Measurements from ENCODE around the gene GCLC. TPM values are rescaled to one million over a fixed set of nuclear protein-coding genes. Genes with fewer than 3 reads are reported as not detected.

GCLC gene
- total RNA-seq, 1 experiment from 2014 or later: 37.2 TPM

DNA sequence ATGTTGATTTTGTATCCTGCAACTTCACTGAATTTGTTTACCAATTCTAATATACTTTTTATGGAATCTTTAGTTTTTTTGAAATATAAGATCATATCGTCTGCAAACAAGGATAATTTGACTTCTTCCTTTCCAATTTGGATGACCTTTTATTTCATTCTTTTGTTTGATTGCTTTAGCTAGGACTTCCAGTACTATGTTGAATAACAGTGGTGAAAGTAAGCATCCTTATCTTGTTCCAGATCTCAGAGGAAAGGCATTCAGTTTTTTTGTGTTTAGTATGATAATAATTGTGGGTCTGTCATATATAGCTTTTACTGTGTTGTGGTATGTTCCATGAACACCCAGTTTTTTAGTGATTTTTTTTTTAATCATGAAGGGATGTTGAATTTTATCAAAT is 75.7 kb downstream of the GCLC start:
- ATAC-seq (no peak), DNase-seq (ENCODE audit: low read depth, low spot score) (no peak)
- in situ Hi-C loops (cut with HindIII; ENCODE audit: low pct_unique_long_range_greater_than_20kb, low sequenced_read_pairs): no loop called here
- no peak for TF ChIP-seq TCF7L2 (IDR thresholded peaks at IDR 0.05; ENCODE audit: low read depth, low read length)
- TF ChIP-seq POLR2AphosphoS5 (IDR thresholded peaks at IDR 0.05; ENCODE audit: low read depth, low read length): no peak
- TF ChIP-seq, protein P1, sequence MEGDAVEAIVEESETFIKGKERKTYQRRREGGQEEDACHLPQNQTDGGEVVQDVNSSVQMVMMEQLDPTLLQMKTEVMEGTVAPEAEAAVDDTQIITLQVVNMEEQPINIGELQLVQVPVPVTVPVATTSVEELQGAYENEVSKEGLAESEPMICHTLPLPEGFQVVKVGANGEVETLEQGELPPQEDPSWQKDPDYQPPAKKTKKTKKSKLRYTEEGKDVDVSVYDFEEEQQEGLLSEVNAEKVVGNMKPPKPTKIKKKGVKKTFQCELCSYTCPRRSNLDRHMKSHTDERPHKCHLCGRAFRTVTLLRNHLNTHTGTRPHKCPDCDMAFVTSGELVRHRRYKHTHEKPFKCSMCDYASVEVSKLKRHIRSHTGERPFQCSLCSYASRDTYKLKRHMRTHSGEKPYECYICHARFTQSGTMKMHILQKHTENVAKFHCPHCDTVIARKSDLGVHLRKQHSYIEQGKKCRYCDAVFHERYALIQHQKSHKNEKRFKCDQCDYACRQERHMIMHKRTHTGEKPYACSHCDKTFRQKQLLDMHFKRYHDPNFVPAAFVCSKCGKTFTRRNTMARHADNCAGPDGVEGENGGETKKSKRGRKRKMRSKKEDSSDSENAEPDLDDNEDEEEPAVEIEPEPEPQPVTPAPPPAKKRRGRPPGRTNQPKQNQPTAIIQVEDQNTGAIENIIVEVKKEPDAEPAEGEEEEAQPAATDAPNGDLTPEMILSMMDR (IDR thresholded peaks at IDR 0.05): no peak
- TF ChIP-seq SIN3A (IDR thresholded peaks at IDR 0.05; ENCODE audit: borderline replicate concordance, insufficient read depth, low read depth, low read length): no peak
- TF ChIP-seq, protein P2, sequence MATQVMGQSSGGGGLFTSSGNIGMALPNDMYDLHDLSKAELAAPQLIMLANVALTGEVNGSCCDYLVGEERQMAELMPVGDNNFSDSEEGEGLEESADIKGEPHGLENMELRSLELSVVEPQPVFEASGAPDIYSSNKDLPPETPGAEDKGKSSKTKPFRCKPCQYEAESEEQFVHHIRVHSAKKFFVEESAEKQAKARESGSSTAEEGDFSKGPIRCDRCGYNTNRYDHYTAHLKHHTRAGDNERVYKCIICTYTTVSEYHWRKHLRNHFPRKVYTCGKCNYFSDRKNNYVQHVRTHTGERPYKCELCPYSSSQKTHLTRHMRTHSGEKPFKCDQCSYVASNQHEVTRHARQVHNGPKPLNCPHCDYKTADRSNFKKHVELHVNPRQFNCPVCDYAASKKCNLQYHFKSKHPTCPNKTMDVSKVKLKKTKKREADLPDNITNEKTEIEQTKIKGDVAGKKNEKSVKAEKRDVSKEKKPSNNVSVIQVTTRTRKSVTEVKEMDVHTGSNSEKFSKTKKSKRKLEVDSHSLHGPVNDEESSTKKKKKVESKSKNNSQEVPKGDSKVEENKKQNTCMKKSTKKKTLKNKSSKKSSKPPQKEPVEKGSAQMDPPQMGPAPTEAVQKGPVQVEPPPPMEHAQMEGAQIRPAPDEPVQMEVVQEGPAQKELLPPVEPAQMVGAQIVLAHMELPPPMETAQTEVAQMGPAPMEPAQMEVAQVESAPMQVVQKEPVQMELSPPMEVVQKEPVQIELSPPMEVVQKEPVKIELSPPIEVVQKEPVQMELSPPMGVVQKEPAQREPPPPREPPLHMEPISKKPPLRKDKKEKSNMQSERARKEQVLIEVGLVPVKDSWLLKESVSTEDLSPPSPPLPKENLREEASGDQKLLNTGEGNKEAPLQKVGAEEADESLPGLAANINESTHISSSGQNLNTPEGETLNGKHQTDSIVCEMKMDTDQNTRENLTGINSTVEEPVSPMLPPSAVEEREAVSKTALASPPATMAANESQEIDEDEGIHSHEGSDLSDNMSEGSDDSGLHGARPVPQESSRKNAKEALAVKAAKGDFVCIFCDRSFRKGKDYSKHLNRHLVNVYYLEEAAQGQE (IDR thresholded peaks at IDR 0.05; ENCODE audit: insufficient read depth in 1 of 2, low read depth in 2 of 2, low read length in 1 of 2): no peak
- Histone ChIP-seq H3K27me3 (ENCODE audit: control insufficient read depth, insufficient read depth, low read length) (no peaks in the 10 kb centered on the region; the same call in 1 of the 2 replicates), H3K9me3 (ENCODE audit: control insufficient read depth, insufficient read depth, low read depth, low read length) (no peaks in the 10 kb centered on the region), H3K4me3 (ENCODE audit: low read depth in 2 of 2, low read length in 2 of 2) (no peak overlapping the region), H3K4me1 (ENCODE audit: control insufficient read depth, insufficient read depth, low read length) (no peaks in the 10 kb centered on the region), H3K36me3 (ENCODE audit: control insufficient read depth, insufficient read depth, low read length) (no peaks in the 10 kb centered on the region), H3K27ac (ENCODE audit: low read length) (no peak overlapping the region)
- BruUV-seq (replicated peaks): no TSS peak
- intact Hi-C loops (cut with micrococcal nuclease; ENCODE audit: unreplicated experiment): no loop called here
- CTCF ChIA-PET: no interaction called here
- POLR2A ChIA-PET: no interaction called here

DNA sequence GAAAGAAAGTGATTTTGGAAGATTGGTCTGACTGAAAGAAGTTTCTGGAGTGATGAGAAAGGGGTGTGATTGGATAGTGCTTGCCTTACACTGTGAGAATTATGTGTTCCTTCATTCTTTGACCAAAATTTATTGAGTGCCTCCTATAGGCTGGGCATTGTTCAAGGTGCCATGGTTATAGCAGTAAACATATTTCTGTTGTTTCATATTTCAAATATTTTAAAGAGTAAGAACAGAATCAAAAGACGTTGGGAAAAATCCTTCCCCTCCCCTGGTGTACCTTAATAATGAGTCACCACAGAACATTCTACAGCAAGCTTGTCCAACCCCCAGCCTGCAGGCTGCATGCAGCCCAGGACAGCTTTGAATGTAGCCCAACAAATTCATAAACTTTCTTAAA is 78.6 kb downstream of the GCLC start:
- POLR2A ChIA-PET: interaction anchor here (0.6 kb wide), 1 partner anchor 82 kb away, joined by 4 read pairs; no protein-coding TSS in a partner anchor
- in situ Hi-C loops (cut with HindIII; ENCODE audit: low pct_unique_long_range_greater_than_20kb, low sequenced_read_pairs) (no loop called here), intact Hi-C loops (cut with micrococcal nuclease; ENCODE audit: unreplicated experiment) (no loop called here)
- no peak for DNase-seq (ENCODE audit: low read depth, low spot score)
- Histone ChIP-seq H3K9me3 (ENCODE audit: control insufficient read depth, insufficient read depth, low read depth, low read length) (no peaks in the 10 kb centered on the region), H3K4me1 (ENCODE audit: control insufficient read depth, insufficient read depth, low read length) (no peaks in the 10 kb centered on the region), H3K27me3 (ENCODE audit: control insufficient read depth, insufficient read depth, low read length) (no peaks in the 10 kb centered on the region; the same call in 1 of the 2 replicates), H3K36me3 (ENCODE audit: control insufficient read depth, insufficient read depth, low read length) (no peaks in the 10 kb centered on the region), H3K4me3 (ENCODE audit: low read depth in 2 of 2, low read length in 2 of 2) (no peak overlapping the region), H3K27ac (ENCODE audit: low read length) (no peak overlapping the region)
- ATAC-seq: no peak
- TF ChIP-seq, protein P1 (IDR thresholded peaks at IDR 0.05): no peak
- TF ChIP-seq POLR2AphosphoS5 (IDR thresholded peaks at IDR 0.05; ENCODE audit: low read depth, low read length): no peak
- TF ChIP-seq TCF7L2 (IDR thresholded peaks at IDR 0.05; ENCODE audit: low read depth, low read length): no peak
- TF ChIP-seq, protein P2 (IDR thresholded peaks at IDR 0.05; ENCODE audit: insufficient read depth in 1 of 2, low read depth in 2 of 2, low read length in 1 of 2): no peak
- TF ChIP-seq SIN3A (IDR thresholded peaks at IDR 0.05; ENCODE audit: borderline replicate concordance, insufficient read depth, low read depth, low read length): no peak
- CTCF ChIA-PET: no interaction called here
- BruUV-seq (replicated peaks): no TSS peak

All from Panc1 (cell line).